GM12878 (cell line): ENCODE data around the gene STARD13. TPM values are rescaled to one million over a fixed set of nuclear protein-coding genes. Genes with fewer than 3 reads are reported as not detected.

Experiments used
- ATAC-seq: fragments of 200-7000 bp; cut with Tn5 transposase; 3 replicates; pipeline ENCODE4 v1.9.1; 2020; ENCODE audit warnings: mild to moderate bottlenecking, moderate library complexity
- BruUV-seq: library from RNA; stranded (reverse); fragments of 400-500 nt; replicated peaks from 2 replicates; lab custom pipeline; 2021; lab: Mats Ljungman, UMichigan
- CTCF ChIA-PET: fragments of 300-600 bp; sonication (Branson Sonifier 250); formaldehyde crosslinking; extraction: SDS; loops from one replicate; lab custom pipeline; 2021; ENCODE audit warnings: inconsistent platforms; lab: Yijun Ruan, JAX
- POLR2A ChIA-PET: fragments of 350-600 bp; formaldehyde crosslinking; extraction: SDS; loops from one replicate; lab custom pipeline; 2021; ENCODE audit warnings: inconsistent platforms; lab: Charles Lee
- RAD21 ChIA-PET: fragments of 300-600 bp; sonication (Branson Sonifier 250); formaldehyde crosslinking; loops from one replicate; lab custom pipeline; 2023; ENCODE audit warnings: antibody characterized with exemption; ENCODE audit not compliant: unreplicated experiment; lab: Charles Lee
- SMC1A ChIA-PET: fragments of 300-600 bp; sonication (Branson Sonifier 250); formaldehyde crosslinking; loops from one replicate; lab custom pipeline; 2023; ENCODE audit not compliant: unreplicated experiment, uncharacterized antibody; lab: Charles Lee
- DNase-seq: peaks from one replicate; pipeline ENCODE4 v3.0.0-alpha.2; 2011; ENCODE audit warnings: low read depth, low spot score
- FAIRE-seq: peaks from 3 replicates; lab custom pipeline; 2011; peaks lifted over from hg19 to GRCh38; lab: Jason Lieb, UNC
- H2AFZ ChIP-seq: 2 replicates; pipeline ENCODE4 v1.6.0; 2011; ENCODE audit warnings: low read depth, low read length, control low read depth; ENCODE audit not compliant: control insufficient read depth
- H3K27ac ChIP-seq: 2 replicates; pipeline ENCODE4 v1.5.1; 2011; ENCODE audit warnings: control low read depth; ENCODE audit not compliant: control insufficient read depth, insufficient read depth
- H3K27me3 ChIP-seq, 2 experiments: replicated peaks in 1 of 2; 2 replicates each; pipeline versions ENCODE4 v1.6.0 to v1.6.1; 2011; ENCODE audit warnings: low read length in 1 of 2; ENCODE audit not compliant: control insufficient read depth in 2 of 2, insufficient read depth in 2 of 2
- H3K36me3 ChIP-seq, 2 experiments: 2 replicates each; pipeline ENCODE4 v1.5.1; 2011; ENCODE audit warnings: low read length in 1 of 2; ENCODE audit not compliant: control insufficient read depth in 2 of 2, insufficient read depth in 2 of 2
- H3K4me1 ChIP-seq: 2 replicates; pipeline ENCODE4 v1.6.1; 2011; ENCODE audit warnings: mild to moderate bottlenecking, low read length, moderate library complexity, mixed read lengths; ENCODE audit not compliant: control insufficient read depth, insufficient read depth
- H3K4me2 ChIP-seq: 2 replicates; pipeline ENCODE4 v1.6.0; 2011; ENCODE audit warnings: control low read depth; ENCODE audit not compliant: control insufficient read depth, insufficient read depth
- H3K4me3 ChIP-seq: fragments of 200-600 bp; sonication (generic); 2 replicates; pipeline ENCODE4 v1.5.1; 2016
- H3K79me2 ChIP-seq: 2 replicates; pipeline ENCODE4 v1.6.0; 2011; ENCODE audit warnings: low read length; ENCODE audit not compliant: control insufficient read depth, insufficient read depth
- H3K9ac ChIP-seq: 2 replicates; pipeline ENCODE4 v1.8.0; 2011; ENCODE audit warnings: low read length, control low read depth, mixed read lengths; ENCODE audit not compliant: control insufficient read depth, insufficient read depth
- H3K9me3 ChIP-seq: replicated peaks from 3 replicates; pipeline ENCODE4 v1.5.1; 2011; ENCODE audit warnings: mild to moderate bottlenecking, low read length; ENCODE audit not compliant: control insufficient read depth, insufficient read depth
- H4K20me1 ChIP-seq: 2 replicates; pipeline ENCODE4 v1.6.0; 2011; ENCODE audit not compliant: control insufficient read depth, insufficient read depth
- EP300 ChIP-seq, 2 experiments: fragments of 150-350 bp in 1 of 2; IDR thresholded peaks; 2 replicates each; pipeline ENCODE4 v1.6.1; 2011 to 2012; ENCODE audit warnings: low read depth in 2 of 2, low read length in 2 of 2, borderline replicate concordance in 1 of 2, improper control_type of control experiment in 1 of 2, inconsistent platforms in 1 of 2; ENCODE audit not compliant: control insufficient read depth in 1 of 2
- FOXM1 ChIP-seq: IDR thresholded peaks from 2 replicates; pipeline ENCODE4 v1.6.1; 2012; ENCODE audit warnings: low read depth, mild to moderate bottlenecking, inconsistent platforms, low read length, moderate library complexity
- IRF4 ChIP-seq: IDR thresholded peaks from 2 replicates; pipeline ENCODE4 v1.6.1; 2011; ENCODE audit warnings: low read depth, low read length
- KAT2A ChIP-seq: conservative IDR thresholded peaks from 2 replicates; pipeline ENCODE4 v1.6.1; 2011; ENCODE audit warnings: low read depth, low read length; ENCODE audit not compliant: control insufficient read depth
- MAX ChIP-seq: IDR thresholded peaks from 2 replicates; pipeline ENCODE4 v1.6.1; 2012; ENCODE audit warnings: low read depth, low read length, improper control_type of control experiment
- MEF2A ChIP-seq: IDR thresholded peaks from 2 replicates; pipeline ENCODE4 v1.6.1; 2011; ENCODE audit warnings: low read depth, mild to moderate bottlenecking, low read length, moderate library complexity; ENCODE audit not compliant: insufficient read depth
- NFYA ChIP-seq: IDR thresholded peaks from 2 replicates; pipeline ENCODE4 v1.6.1; 2011; ENCODE audit warnings: low read depth, mild to moderate bottlenecking, low read length, improper control_type of control experiment, borderline replicate concordance
- NFYB ChIP-seq: IDR thresholded peaks from 2 replicates; pipeline ENCODE4 v1.6.1; 2011; ENCODE audit warnings: low read depth, mild to moderate bottlenecking, low read length, improper control_type of control experiment, moderate library complexity; ENCODE audit not compliant: insufficient read depth
- NKRF ChIP-seq: fragments of 450-650 bp; conservative IDR thresholded peaks from 2 replicates; pipeline ENCODE4 v1.6.1; 2017; ENCODE audit warnings: mild to moderate bottlenecking, moderate library complexity
- NR2F1 ChIP-seq: fragments of 450-650 bp; conservative IDR thresholded peaks from 2 replicates; pipeline ENCODE4 v1.6.1; 2017; ENCODE audit warnings: mild to moderate bottlenecking
- POLR2AphosphoS2 ChIP-seq: IDR thresholded peaks from 2 replicates; pipeline ENCODE4 v1.6.1; 2011; ENCODE audit warnings: low read depth, mild to moderate bottlenecking, low read length, improper control_type of control experiment, moderate library complexity
- SREBF1 ChIP-seq: IDR thresholded peaks from 2 replicates; pipeline ENCODE4 v1.6.1; 2012; ENCODE audit warnings: mild to moderate bottlenecking, low read length
- ZNF687 ChIP-seq: fragments of 450-650 bp; IDR thresholded peaks from 2 replicates; pipeline ENCODE4 v1.6.1; 2017; ENCODE audit warnings: mild to moderate bottlenecking, moderate library complexity
- WGBS: methylation state at CpG from one replicate; pipeline ENCODE4 v1.1.6; 2016; ENCODE audit warnings: low lambda C conversion rate; ENCODE audit not compliant: insufficient replicate concordance, insufficient coverage; ENCODE audit errors: missing lambda C conversion rate; 5-methylcytosine and 5-hydroxymethylcytosine counted together
- in situ Hi-C: fragments of 300-500 bp; cut with MboI; formaldehyde crosslinking; loops from 9 replicates; pipeline ENCODE4 v1.14.3; 2018; ENCODE audit warnings: mixed read lengths
- intact Hi-C: fragments of 100-400 bp; cut with micrococcal nuclease; formaldehyde crosslinking; loops from one replicate; pipeline ENCODE4 v1.14.2; 2022; ENCODE audit not compliant: unreplicated experiment
- polyA plus RNA-seq, 11 experiments: library from polyadenylated mRNA; depleted of rRNA in 4 of 11; unstranded in 6 of 11; stranded (reverse) in 5 of 11; fragments of >200 nt; fragmentation: Nextera tagmentation in 4 of 11; fragmentation: Illumina TruSeq in 1 of 11; extraction: Ambion mirVana in 4 of 11; extraction: Trizol in 1 of 11; gene quantifications; 1 replicate in 1 of 11; 2 replicates in 10 of 11; pipeline versions ENCODE4 v1.2.1 to v1.2.3, GENCODE V29; 2011 to 2016; ENCODE audit warnings: inconsistent platforms in 2 of 11, missing spikeins in 2 of 11, low read depth in 1 of 11
- total RNA-seq, 4 experiments: library from RNA; depleted of rRNA in 3 of 4; stranded (reverse); fragments of >200 nt in 3 of 4; fragmentation: Illumina TruSeq in 1 of 4; extraction: Trizol in 1 of 4; gene quantifications; 2 replicates each; pipeline versions ENCODE4 v1.2.1 to v1.2.3, GENCODE V29; 2013 to 2021

STARD13 gene
- total and polyA plus RNA-seq, 10 of the 15 experiments (the other 5 are each of a cell fraction or from before 2014, with no cell fraction given), result 4.0 to 41.6 (median 10.1) TPM

- Histone ChIP-seq H4K20me1 (no peaks in the 10 kb centered on the region), H3K9me3 (no peaks in the 10 kb centered on the region), H3K4me3 (no peak overlapping the region), H2AFZ (no peak overlapping the region), H3K9ac (no peak overlapping the region), H3K27me3 (no peaks in the 10 kb centered on the region), H3K79me2 (no peaks in the 10 kb centered on the region), H3K27ac (no peak overlapping the region), H3K4me1 (no peaks in the 10 kb centered on the region), H3K36me3 (peaks cover 2 to 4% of the 10 kb centered on the region in 2 experiments; a peak in 1 of 4 replicates), H3K4me2 (no peak overlapping the region)
- intact Hi-C loops (no loop called here), in situ Hi-C loops (no loop called here)
- BruUV-seq, result no TSS peak
- ChIA-PET RAD21 (interaction anchor here (1.4 kb wide), 1 partner anchor 11 kb away, joined by 5 read pairs; no protein-coding TSS in a partner anchor), CTCF (interaction anchor here (1.2 kb wide), 1 partner anchor 26 kb away, joined by 3 read pairs; no protein-coding TSS in a partner anchor), POLR2A (interaction anchor here (1.4 kb wide), 1 partner anchor 8 kb away, joined by 5 read pairs; no protein-coding TSS in a partner anchor), SMC1A (interaction anchor here (1.0 to 2.9 kb wide), 4 partner anchors 10 to 50 kb away, joined by 3 to 14 read pairs (median 8); no protein-coding TSS in a partner anchor)
- no peak for DNase-seq
- 98% methylated on average over 5 of the region's 5 CpGs for WGBS
- no peak for FAIRE-seq
- no peak for ATAC-seq
- no peak for TF ChIP-seq SREBF1
- no peak for TF ChIP-seq MAX
- no peak for TF ChIP-seq POLR2AphosphoS2
- no peak for TF ChIP-seq ZNF687
- TF ChIP-seq FOXM1, result no peak
- no peak for TF ChIP-seq EP300 (IDR thresholded peaks at IDR 0.05; ENCODE audit: borderline replicate concordance in 1 of 2, control insufficient read depth in 1 of 2, low read depth in 2 of 2, low read length in 2 of 2)
- no peak for TF ChIP-seq NKRF
- TF ChIP-seq IRF4, result no peak
- no peak for TF ChIP-seq NR2F1
- TF ChIP-seq NFYB, result no peak
- TF ChIP-seq KAT2A, result no peak
- no peak for TF ChIP-seq MEF2A
- no peak for TF ChIP-seq NFYA
Measured at GRCh38 chr13:33172911-33173310, 112.6 kb downstream of the STARD13 start.
